RWPE1 (cell line): ENCODE measurements around the gene SPOCK1.

ENCODE experiments used
- CTCF ChIA-PET: fragments of 350-600 bp; sonication (Branson Sonifier 250); formaldehyde crosslinking; extraction: SDS; loops from one replicate; lab custom pipeline; 2021; lab: Yijun Ruan, JAX
- POLR2A ChIA-PET: fragments of 400-600 bp; formaldehyde crosslinking; extraction: SDS; loops from one replicate; lab custom pipeline; 2020; ENCODE audit warnings: antibody characterized with exemption; ENCODE audit not compliant: low non-redundant PET; lab: Yijun Ruan, JAX
- DNase-seq: peaks from one replicate; pipeline ENCODE4 v3.0.0; 2012; ENCODE audit warnings: low spot score
- H3K27ac ChIP-seq: fragments of 450-650 bp; 2 replicates; pipeline ENCODE4 v1.5.1; 2017
- CTCF ChIP-seq: fragments of 450-650 bp; conservative IDR thresholded peaks from 2 replicates; pipeline ENCODE4 v1.5.1; 2017; ENCODE audit warnings: low read depth, mild to moderate bottlenecking

SPOCK1 gene

GRCh38 chr5:137192293-137192743 lies 306.8 kb downstream of the SPOCK1 start:
- CTCF ChIA-PET, result interaction anchor here (1.1 to 1.3 kb wide), 2 partner anchors 117 to 152 kb away, joined by 3 read pairs; no protein-coding TSS in a partner anchor
- H3K27ac ChIP-seq, result no peak overlapping the region
- POLR2A ChIA-PET, result no interaction called here

GRCh38 chr5:137191179-137191578 lies 307.9 kb downstream of the SPOCK1 start:
- no peak for TF ChIP-seq CTCF
- ChIA-PET POLR2A (no interaction called here), CTCF (interaction anchor here (1.1 kb wide), 1 partner anchor 154 kb away, joined by 3 read pairs; no protein-coding TSS in a partner anchor)
- H3K27ac ChIP-seq, result no peak overlapping the region
- no peak for DNase-seq

More at GRCh38 chr5:137192293-137192743, 306.8 kb downstream of the SPOCK1 start:
- TF ChIP-seq CTCF, result no peak
- DNase-seq, result peak; percentile 81

GRCh38 chr5:137190441-137190840 lies 308.7 kb downstream of the SPOCK1 start:
- TF ChIP-seq CTCF, result no peak
- CTCF ChIA-PET, result no interaction called here
- H3K27ac ChIP-seq, result no peak overlapping the region
- POLR2A ChIA-PET, result no interaction called here
- DNase-seq, result no peak

DNA sequence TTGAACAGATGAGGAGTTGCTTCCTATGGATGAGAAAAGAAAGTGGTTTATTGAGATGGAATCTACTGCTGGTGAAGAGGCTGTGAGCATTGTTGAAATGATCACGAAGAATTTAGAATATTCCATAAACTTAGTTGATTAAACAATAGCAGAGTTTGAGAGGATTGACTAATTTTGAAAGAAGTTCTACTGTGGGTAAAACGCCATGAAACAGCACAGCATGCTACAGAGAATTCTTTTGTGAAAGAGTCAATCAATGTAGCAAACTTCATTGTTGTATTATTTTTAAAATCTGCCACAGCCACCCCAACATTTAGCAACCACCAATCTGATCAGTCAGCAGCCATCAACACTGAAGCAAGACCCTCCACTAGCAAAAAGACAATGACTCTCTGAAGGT lies 309.1 kb downstream of the SPOCK1 start:
- no peak for TF ChIP-seq CTCF
- H3K27ac ChIP-seq, result no peak overlapping the region
- DNase-seq, result no peak
- CTCF ChIA-PET, result no interaction called here
- POLR2A ChIA-PET, result no interaction called here

DNA sequence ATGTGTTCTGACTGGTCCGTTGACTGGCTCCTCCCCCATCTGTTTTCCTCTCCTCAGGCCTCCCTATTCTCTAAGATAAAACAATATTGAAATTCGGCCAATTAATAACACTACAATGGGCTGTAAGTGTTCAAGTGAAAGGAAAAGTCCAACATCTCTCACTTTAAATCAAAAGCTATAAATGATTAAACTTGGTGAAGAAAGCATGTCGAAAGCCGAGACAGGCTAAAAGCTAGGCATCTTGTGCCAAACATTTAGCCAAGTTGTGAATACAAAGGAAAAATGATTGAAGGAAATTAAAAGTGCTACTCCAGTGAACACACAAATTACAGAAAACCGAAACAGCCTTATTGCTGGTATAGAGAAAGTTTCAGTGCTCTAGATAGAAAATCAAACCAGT lies 310.6 kb downstream of the SPOCK1 start:
- ChIA-PET CTCF (no interaction called here), POLR2A (no interaction called here)
- no peak overlapping the region for H3K27ac ChIP-seq
- no peak for DNase-seq
- TF ChIP-seq CTCF, result no peak

- no peak overlapping the region for H3K27ac ChIP-seq
- ChIA-PET POLR2A (no interaction called here), CTCF (interaction anchor here (0.6 to 1.1 kb wide), 3 partner anchors 132 to 500 kb away, joined by 3 to 4 read pairs (median 3); no protein-coding TSS in a partner anchor)
- DNase-seq, result peak; percentile 36
- no peak for TF ChIP-seq CTCF
Observed at GRCh38 chr5:137186759-137187461, 312.2 kb downstream of the SPOCK1 start.
